Astrocyte of the hippocampus (primary cell): ENCODE data around the gene CFAP43.
"Not testable (repeated sequence)": the region's sequence is repeated elsewhere in the genome, so short reads cannot be mapped to it uniquely, and the experiment has no call there.

ENCODE experiments used
- DNase-seq: peaks from one replicate; pipeline ENCODE4 v3.0.0; 2011; ENCODE audit warnings: low read depth, low spot score

Gene CFAP43

DNA sequence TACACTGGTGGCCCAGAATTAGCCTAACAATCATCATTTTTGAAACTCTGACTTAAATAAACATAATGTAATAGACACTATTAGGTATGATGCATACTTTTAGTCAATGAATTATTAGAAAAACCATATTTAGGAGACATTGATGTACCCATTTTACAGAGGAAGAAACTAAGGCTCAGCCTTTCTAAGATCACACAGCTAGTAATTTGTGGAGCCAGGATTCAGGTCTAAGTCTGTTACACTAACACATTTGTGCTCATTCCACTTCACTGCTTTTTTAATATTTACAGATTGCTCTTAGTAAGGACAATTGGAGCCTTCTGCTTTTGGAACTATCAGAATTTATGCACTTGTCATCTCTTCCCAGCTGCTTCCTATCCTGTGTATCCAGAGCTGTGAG, 8.9 kb downstream of the CFAP43 start:
- no peak for DNase-seq

GRCh38 chr10:104220522-104220921, 11.6 kb downstream of the CFAP43 start:
- DNase-seq = no peak

GRCh38 chr10:104218751-104219150, 13.4 kb downstream of the CFAP43 start:
- no peak for DNase-seq

GRCh38 chr10:104216631-104217030, 15.5 kb downstream of the CFAP43 start:
- no peak for DNase-seq

DNA sequence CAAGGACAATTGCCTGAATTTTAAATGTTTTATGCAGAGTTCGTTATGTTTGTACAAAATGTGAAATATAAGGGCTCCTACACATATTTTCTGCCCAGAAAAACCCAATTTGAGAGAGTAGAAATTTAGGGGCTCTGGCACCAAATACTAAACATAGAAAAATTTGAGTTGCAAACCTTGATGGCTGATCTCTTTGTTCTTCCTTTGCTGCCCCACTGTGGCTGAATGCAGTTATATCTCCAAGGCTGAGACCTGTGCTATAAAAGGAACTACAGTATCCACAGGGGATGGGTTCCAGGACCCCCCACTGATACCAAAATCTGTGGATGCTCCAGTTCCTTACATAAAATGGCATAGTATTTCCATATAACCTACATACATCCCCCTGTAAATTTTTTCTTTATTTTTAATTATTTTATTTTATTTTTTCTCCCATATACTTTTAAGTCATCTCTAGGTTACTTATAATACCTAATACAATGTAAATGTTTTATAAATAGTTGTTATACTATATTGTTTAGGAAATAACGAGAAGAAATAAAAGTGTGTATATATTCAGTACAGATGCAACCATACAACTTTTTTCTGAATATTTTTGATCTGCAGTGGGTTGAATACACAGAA, 22.5 kb downstream of the CFAP43 start:
- peak; percentile 61 for DNase-seq

DNA sequence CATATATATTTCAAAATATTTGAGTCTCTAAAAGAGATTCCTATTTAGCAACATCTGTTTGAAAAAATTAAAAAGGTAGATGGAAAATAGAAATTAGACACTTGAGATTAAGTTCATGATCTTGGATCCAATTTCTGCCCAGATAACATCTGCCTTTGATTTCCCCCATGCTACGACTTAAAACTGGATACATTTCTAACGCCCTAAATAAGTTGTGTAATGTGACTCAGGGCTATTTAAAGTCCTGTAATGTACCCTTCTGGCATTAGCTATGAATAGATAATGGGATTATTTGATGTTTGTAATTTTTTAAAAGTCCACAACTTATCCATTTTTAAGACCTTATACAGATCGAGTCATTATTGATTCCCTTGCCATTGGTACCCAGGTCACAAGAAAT, 23.4 kb downstream of the CFAP43 start:
- no peak for DNase-seq

DNA sequence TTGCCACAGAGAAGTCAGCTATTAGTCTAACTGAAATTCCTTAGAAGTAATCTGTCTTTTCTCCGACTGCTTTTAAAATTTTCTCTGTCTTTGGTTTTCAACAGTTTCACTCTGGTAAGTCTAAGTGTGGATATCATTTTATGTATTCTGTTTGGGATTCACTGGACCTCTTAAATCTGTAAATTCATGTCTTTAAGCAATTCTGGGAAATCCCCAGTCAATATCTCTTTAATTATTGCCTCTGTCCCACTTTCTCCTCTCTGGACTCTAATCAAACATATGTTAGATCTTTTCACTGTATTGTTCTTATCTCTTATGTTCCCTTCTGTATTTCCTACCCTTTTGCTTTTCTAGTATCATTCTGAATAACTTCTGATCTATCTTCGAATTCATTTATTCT, 29.9 kb downstream of the CFAP43 start:
- DNase-seq = no peak

- no peak for DNase-seq
Observed at GRCh38 chr10:104201636-104202035, 30.5 kb downstream of the CFAP43 start.

DNA sequence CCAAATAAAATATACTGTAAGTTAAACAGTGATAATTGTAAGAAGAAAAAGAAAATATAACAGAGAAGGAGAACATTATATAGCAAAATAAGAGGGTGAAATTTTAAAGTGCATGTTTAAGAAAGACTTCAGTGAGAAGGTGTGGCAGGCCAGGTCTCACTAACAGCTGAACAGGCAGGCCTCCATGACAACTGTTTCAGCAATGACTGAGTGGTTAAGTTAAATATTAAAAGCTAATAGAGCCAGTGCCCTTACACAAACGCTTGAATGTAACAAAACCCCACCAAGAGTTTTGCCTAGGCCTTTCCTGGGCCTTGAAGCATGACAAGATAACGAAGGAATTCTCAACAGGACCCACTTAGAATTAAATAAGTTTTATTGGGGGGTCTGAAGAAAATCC, 32.6 kb downstream of the CFAP43 start:
- DNase-seq = no peak

DNA sequence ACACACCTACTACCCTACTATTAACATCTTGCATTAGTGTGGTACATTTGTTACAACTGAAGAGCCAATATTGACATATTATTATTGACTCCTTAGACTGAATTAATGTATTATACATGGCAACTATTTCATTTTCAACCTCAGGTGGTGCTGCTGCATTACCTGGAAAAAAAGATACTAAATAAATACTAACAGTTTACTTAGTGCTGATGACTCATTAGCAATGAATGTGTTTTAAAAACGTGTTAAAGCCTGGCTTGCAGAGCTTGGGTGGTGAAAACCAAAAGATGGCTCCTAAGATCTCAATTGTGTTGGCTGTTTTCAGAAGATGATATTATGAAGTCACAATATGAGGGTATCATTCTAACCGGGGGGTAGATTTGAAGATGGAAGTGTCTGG, 34.8 kb downstream of the CFAP43 start:
- DNase-seq = peak; percentile 7

- DNase-seq = no peak
Observed at GRCh38 chr10:104195706-104196105, 36.5 kb downstream of the CFAP43 start.

DNA sequence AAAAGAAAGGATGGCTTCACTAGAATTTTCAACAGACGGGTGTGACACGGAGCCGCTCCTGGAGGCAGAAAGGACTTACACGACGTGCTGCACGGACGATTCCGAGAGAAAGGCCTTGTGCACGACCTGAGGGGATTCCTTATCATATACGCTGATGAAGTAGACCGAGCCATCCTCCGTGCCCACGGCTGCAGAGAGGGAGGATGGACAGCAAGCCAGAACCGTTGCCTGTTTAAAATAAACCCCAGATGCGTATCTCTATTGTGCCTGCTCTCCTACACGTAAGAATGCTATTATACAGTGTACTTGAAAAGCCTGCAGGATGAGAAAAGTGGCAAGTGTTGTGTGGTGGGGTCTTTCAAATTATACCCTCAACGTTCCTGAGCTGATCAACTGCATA, 38.4 kb downstream of the CFAP43 start:
- DNase-seq = no peak

- DNase-seq = no peak
Observed at GRCh38 chr10:104190695-104191094, 41.5 kb downstream of the CFAP43 start.

GRCh38 chr10:104183682-104184081, 48.5 kb downstream of the CFAP43 start:
- no peak for DNase-seq

DNA sequence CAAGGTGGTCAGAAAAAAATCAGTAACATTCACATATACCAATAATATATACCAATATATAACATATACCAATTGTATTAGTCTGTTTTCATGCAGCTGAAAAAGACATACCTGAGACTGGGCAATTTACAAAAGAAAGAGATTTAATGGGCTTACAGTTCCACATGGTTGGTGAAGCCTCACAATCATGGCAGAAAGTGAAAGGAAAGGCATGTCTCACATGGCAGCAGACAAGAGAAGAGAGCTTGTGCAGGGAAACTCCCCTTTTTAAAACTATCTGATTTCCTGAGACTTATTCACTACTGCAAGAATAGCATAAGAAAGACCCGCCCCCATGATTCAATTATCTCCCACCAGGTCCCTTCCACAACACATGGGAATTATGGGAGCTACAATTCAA, 58.0 kb downstream of the CFAP43 start:
- not testable (repeated sequence) for DNase-seq

- DNase-seq = no peak
Observed at GRCh38 chr10:104170610-104171254, 61.4 kb downstream of the CFAP43 start.

DNA sequence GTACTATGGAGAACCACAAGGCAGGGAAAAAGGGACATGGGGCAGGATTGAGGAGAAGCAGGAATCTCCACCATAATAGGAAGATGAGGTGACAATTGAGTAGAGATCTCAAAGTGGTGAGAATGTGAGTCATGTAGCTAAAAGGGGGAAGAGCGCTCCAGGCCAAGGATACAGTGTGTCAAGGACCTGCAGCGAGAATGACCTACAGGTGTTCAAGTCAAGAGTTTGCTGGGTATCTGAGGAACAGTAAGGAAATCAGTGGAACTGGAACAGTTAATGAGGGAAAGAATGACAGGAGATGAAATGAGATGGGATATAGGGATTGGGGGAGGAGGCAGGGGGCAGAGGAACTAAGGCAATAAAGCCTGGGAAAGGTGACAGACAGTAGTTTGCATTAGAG, 76.6 kb downstream of the CFAP43 start:
- no peak for DNase-seq

- DNase-seq = no peak
Observed at GRCh38 chr10:104151737-104152136, 80.4 kb downstream of the CFAP43 start.

- DNase-seq = no peak
Observed at GRCh38 chr10:104150139-104150538, 82.0 kb downstream of the CFAP43 start.

DNA sequence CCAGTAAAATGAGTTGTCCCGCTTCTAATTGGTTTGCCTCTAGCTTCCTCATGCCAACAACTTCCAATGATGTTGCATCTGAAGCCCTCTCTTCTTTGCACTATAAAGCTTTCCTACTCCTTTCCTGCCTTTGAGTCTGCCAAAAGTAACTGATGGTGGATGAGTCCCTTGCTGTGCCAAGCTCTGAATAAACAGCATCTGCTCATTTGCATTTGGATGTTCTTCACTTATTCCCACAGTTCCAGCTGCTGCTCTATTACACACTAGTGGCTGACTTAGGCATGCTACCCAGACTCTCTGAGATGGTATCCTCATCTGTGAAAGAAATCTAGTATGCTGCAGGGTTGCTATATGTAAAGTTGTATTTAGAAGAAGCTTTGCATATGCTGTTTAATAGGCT, 85.3 kb downstream of the CFAP43 start:
- DNase-seq = no peak

DNA sequence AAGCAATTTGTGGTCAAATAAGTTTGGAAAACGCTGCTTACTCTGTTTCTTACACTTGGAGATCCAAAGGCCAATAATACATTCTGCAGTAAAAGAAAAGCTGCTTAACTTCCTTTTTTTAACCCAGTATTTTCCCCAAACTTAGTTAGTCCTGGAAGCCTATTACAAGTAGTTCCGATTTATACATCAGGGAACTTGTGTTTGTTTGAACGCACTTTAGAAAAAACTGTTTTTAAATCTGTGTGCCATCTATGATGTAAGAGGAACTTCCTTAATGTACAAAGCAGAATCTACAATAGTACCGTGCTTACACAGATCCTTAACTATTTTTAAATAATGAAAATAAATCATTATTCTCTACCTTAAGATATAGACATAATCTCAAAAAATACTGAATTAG, 87.2 kb downstream of the CFAP43 start:
- DNase-seq = no peak

- DNase-seq = no peak
Observed at GRCh38 chr10:104143829-104144228, 88.3 kb downstream of the CFAP43 start.

DNA sequence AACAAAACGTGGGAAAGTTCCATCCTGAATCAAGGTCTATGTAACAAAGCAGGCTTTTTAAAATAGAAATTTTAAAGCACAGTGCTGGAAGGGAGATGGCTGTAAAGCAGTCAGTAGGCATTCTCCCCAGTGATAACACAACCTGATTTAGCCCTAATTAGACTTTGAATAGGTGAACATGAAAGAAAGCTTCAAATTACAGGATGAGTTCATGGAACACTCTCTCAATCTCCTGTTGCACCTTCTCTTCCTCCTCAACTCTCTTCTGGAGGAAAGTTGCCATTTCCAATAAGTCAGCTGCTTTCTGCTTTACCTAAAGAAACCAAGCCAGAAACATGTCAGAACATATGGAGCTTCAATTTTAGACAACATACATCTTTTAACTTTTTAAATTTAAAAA, 90.1 kb downstream of the CFAP43 start:
- DNase-seq = no peak

DNA sequence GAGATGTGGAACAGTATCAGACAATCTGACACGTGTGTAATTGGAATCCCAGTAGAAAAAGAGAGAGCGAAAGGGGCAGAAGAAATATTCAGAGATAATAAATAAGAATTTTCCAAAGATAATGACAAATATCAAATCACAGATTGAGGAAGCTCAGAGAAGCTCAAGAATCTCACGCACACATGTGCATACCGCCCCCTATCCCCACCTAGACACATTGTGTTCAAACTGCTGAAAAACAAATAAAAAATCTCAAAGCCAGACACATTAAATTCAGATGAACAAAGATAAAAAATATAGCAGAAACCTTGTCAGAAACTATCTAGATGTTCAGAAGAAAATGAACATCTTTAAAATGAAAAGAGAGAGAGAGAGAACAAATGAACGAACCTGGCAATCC, 92.9 kb downstream of the CFAP43 start:
- no peak for DNase-seq
